Measurements from ENCODE around the gene DIPK1C.
"Not testable (repeated sequence)": the region's sequence is repeated elsewhere in the genome, so short reads cannot be mapped to it uniquely, and the experiment has no call there.

DIPK1C gene

DNA sequence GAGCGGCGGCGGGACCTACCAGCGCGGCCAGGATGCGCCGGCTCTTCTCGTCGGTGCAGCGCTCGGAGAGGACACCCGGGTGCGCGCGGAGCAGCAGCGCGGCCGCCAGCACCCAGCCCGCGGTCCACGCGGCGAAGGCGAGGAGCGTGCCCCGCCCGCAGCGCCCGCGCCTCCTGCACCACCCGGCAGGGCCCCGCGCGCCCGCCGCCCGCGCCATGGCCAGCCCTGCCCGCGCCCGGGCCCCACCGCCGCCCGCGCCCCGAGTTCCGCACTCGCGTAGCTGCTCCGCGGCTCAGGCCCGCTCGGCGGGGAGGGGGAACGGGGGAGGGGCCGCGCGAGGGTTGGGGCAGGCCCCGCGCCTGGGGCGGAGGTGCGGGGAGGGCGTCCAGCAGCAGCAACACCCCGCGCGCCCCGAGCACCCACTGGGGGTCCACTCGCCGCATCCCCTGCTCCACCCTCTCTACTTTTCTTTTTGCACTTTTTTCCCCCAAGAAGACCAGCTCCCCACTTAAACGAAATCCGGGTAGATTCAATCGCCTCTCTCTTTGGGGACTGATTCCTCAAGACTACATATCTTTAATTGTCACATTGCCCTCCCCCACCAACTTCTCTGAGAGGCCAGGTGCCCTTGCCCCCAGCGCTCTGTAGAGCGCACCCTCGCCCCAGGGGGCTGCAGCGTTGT is at the start of gene DIPK1C:
Gene DIPK1C (minus strand): TSS at position 266 of the 682 bp plus-strand sequence. CDS start 49 bp downstream, at position 217.
- no peak for DNase-seq (ENCODE audit: low read depth)

DNA sequence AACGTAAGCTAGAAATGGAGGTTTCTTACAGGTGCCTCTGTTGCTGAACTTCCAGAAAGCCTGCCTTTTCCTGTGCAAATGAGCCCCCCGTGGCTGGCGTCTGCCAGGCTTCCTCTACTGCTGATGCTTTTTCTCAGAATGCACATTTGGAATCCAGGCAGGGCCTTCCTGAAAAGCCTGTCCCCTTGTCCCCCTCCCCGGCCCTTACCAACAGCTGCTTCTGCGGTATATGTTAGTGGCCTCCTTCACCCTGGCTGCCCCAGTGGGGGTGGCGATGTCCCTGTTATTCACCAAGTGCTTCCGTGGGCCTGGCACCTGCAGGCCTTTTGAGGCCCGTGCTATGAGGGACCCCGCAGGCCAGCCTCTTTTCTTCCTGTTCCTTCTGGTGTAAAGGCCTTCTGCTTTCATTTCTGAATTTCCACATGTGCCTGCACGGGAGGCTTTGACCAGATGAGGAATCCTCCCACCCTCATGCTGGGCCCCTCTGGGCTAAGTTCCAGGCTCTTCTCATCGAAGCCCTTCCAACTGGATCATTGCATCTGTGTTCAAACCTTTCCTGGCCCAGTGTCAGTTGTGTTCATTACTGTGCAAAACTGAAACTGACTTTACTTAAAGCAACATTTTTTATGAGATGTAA is 49.5 kb upstream of the DIPK1C start:
- DNase-seq (ENCODE audit: low read depth) = no peak

DNA sequence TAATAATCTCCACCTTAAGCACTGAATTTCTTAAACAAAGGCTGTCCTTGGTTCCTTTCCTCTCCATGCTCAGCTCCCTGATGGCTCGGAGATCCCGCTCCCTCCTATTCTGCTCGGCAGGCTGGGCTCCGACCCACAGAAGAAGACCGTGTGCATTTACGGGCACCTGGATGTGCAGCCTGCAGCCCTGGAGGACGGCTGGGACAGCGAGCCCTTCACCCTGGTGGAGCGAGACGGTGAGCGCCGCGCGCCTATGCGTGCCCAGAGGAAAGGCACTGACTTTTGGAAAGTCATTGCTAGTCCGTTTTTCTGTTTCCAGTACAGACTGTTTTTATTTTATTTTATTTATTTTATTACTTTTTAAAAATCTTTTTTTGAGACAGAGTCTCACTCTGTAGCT is 48.7 kb upstream of the DIPK1C start:
- DNase-seq (ENCODE audit: low read depth) = no peak

DNA sequence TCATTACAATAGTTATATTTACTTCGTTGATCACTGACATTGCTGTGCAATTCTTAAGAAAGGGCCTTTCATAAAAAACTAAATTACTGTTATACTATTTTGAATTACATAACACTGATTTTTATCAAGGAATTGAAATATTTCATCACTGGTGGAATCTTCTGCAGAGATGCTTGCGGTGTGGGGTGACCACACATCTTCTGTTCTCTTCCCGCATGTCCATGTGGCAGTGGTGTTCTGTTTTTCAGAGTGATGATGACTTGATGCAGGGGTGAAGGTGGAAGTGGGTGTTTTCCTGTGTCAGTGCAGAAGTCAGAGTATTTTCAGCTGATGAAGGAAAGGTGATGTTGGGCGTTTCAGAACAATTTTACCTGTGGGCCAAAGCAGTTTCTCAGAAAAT is 46.0 kb upstream of the DIPK1C start:
- DNase-seq (ENCODE audit: low read depth) = no peak

DNA sequence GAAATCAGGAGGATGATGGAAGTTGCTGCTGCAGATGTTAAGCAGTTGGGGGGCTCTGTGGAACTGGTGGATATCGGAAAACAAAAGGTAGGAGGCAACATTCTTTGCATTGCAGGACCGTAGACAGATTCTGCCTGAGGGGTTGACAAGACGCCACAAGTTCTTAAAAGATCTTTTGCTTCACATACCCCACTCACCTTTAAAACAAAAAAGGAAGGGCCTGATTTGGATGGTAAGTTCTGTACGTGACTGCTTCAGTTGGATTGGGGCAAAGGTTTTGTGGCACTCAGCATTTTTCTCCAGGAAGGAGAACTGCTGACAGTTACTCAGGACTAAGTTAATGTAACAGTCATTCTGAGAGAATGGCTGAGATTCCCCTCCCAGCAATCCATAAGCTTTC is 44.3 kb upstream of the DIPK1C start:
- DNase-seq (ENCODE audit: low read depth) = no peak

DNA sequence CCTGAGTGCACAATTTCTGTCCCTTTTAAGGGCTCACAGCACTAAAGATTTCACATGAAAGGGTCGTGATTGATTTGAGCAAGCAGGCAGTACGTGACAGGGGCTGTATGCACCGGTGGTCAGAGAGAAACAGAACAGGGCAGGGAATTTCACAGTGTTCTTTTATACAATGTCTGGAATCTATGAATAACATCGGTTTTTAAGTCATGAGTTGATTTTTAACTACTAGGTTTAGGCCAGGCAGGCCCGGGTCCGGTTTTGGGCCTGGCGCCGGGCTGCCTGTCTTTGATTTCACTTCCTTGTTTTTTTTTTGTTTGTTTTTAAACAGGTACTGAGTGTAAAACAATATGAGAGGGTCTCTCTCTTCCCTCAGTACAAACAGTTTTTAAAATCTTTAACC is 43.7 kb upstream of the DIPK1C start:
- not testable (repeated sequence) for DNase-seq (ENCODE audit: low read depth)

DNA sequence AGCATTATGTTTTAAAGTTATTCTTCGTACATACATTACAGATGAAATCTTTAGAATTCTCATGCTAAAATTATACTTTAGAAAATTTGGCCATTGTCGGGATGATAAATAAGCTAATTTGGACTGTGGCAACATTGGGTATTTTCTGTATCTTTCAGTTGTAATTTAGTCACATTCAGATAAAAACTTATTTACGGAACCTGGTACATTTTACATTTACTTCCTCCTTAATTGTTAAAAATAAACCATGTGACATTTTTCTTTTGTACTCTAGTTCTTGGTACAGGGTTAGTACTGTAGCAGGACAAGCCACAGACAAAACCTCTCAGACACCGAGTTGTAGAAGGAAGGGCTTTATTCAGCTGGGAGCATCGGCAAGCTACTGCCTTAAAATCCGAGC is 43.3 kb upstream of the DIPK1C start:
- no peak for DNase-seq (ENCODE audit: low read depth)

DNA sequence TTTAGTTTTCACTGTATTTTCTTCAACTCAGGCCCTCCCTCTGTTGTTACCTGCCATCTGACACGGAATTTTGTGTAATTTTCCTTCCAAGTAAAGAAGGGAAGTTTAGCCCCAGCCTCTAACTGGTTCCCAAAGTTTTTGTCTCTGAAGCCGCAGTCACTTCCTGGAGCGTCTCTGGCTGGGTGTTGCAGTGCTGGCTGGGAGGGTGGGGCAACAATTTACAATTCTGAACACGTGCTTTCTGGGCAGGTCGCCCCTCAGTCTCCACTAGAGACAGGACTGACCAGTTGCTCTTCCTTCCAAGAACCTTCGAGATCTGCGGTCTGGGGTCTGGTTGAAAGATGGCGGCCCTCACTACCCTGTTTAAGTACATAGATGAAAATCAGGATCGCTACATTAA is 42.5 kb upstream of the DIPK1C start:
- no peak for DNase-seq (ENCODE audit: low read depth)

DNA sequence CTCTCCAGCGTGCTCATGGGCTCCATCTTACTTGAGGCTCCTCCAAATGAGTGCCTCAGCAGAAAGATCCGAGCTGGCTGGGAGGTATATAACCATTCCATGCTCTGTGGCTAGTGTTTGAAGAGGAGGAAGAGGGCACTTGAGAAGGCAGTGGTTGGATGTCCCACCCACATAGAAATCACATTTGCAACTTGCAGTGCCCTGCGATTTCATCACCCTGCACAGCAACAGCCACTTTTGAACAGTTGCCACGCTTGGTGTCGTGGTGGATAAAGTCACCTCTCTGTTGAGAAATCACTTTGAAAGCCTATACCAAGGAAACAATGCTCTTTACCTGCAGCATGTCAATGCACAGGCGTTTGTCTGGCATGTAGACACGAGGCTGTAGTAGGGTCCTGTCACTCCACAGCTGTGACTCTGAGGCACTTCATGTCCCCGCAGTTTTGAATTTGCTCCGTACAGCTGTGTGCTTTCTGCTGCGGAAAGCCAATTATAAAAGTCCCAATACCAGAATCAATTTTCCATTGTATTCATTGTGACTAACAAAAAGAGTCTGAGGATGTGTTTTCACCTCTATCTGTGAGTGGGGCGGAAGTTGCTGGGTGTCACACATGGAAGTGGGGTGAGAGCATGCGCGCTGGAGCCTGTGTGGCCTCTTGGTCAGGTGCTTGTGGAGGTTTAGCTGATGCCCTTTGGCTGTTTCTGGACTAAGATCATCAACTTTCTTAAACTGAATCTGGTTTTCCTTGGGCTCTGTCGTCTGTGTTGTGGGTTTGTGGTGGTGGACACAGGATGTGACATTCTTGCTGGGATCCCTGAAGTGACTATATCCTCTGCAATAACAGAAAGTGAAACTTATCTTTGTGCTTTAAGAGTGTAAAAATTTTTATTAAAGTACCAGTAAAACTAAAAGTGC is 41.9 kb upstream of the DIPK1C start:
- DNase-seq (ENCODE audit: low read depth) = peak; percentile 59

DNA sequence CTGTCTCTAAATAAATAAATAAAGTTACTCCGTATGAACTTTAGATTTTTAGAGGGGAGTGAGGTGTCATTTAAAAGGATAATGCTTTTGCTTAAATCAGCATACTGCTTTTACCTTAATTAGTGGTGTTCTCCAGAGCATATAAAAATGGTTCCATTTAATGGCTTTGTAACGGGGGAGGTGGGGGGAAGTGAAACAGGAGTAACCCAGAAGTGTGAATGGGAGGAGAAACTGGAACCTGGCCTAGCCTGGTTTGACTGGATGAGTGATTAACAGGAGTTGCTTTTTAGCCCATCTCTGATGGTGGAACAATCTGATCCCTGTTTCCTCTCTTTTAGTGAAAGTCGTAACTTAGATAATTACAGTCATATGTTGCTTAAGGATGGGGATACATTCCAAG is 40.7 kb upstream of the DIPK1C start:
- no peak for DNase-seq (ENCODE audit: low read depth)

DNA sequence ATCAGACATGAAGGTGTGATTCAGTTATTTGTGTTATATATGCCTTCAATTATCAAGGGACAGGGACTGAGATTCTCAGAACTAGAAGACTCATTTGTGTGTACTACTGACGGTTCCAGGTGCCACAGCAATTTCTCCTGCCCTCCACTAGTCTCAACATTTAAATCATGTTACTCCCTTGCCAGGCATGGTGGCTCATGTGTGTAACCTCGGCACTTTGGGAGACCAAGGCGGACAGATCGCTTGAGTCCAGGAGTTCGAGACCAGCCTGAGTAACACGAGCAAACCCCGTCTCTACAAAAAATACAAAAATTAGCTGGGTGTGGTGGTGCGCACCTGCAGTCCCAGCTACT is 40.2 kb upstream of the DIPK1C start:
- DNase-seq (ENCODE audit: low read depth) = no peak

DNA sequence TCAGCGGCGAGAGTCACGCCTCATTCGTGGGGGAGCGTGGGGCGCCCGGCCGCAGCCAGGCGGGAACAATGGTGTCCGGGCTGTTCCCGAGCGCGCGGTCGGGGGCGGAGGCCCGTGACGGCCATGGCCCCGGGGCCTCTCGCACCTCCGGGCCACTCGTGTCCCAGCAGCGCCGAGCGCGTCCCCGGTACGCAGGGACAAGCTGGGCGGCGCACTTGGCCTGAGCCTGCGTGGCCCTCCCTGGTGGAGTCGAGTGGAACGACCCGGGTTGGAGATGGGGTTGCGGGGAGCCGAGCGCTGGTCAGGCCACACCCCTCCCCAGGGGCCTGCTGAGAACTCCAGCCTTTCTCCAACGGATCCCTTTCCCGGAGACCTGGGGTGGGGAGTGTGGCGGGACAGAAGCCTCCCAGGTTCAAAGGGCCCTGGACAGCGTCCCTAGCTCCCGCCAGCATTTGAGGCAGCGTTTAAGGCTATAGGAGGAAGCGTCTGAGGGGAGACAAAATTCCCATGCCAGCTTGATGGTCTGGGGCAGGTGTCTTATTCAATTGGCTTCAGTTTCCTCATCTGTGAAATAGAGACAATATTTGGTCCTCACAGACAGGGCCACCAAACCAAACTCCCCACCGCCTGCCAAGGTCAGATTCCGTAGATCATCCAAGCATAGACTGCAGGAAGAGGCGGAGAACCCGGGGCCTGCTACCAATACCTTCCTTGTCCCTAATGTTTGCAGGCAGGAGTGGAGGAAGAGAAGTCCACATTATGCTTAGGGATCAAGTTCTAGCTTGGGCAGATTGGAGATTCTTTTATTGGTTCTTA is 39.6 kb upstream of the DIPK1C start:
- no peak for DNase-seq (ENCODE audit: low read depth)

DNA sequence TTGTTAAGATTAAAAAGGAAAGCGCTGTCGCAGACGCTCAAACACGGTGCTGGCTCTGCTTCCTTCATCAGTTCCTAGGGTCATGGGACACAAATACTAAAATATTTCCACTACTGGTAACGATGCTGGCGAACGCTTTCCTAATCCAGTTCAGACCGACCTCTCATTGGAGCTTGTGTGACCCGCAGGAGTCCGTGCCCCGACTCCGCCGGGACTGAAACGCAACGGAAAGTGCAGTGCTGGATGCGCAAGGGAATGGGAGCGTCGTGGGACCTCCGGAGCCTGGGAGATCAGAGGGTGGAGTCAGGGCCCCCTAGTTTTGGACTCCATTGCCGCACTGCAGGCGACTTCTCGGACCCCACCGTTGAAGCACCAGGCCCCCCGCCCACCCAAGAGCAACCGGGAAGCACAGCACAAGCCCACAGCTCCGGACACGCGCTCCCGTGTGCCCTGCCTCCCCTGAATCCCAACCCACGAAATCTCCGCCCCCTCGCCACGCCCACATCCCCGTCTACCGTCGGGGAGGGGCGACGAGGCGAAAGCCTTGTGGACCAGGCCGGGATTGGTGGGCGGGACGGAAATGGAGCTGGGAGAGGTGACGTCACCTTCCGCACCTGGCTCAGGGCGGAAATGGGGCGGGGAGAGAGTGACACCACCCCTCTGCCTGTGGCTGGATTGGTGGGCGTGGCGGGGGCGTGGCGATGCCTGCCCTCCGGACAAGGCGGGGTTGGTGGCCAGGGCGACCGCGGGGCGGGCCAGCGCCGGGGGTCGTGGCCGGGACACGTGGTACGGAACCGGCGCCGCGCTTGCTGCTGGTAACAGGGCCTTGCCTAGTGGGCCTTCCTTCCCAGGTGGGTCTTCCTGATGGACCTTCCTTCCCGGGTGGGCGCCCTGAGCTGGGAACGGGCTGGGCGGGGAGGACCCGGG is 38.7 kb upstream of the DIPK1C start, which contains the start of gene CNDP2:
Gene CNDP2 (plus strand): TSS at position 783 of the 927 bp plus-strand sequence. CDS start 3,611 bp downstream, outside the sequence.
- peak; percentile 98 for DNase-seq (ENCODE audit: low read depth)

DNA sequence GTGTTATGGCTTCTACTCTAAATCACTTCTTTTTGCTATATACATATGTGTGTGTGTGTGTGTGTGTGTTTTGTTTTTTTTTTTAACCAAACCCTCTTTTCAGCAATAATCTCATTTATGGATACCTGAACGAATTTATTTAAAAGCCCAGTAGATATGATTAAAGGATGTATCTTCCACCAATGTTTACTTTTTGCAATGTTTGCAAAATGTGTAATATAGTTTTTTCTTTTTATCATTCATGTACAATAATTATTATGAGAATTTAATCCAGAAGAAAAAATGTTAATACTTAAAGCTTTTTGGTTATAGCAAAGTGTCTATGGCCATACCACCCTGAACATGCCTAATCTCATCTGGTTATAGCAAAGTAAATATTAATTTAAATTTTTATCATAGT is 37.4 kb upstream of the DIPK1C start:
- no peak for DNase-seq (ENCODE audit: low read depth)

DNA sequence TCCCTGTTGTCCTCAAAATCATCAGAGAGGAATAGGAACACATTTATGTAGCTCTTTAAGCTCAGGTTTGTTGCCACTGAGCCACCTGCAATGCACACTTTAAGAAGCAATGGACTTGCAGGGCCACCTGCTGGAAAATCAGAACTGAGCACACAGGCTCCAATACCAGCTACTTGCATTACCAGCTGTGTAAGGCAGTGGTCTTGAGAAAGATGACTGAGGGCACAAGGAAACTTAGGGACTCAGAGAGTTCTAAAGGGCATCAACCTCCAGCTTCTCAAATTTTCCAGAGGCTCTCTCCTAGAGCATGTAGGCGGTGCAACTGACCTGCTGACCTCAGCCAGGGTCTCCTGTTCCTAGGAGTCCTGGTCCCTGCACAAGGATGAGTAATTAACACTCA is 36.6 kb upstream of the DIPK1C start:
- DNase-seq (ENCODE audit: low read depth) = peak; percentile 24

DNA sequence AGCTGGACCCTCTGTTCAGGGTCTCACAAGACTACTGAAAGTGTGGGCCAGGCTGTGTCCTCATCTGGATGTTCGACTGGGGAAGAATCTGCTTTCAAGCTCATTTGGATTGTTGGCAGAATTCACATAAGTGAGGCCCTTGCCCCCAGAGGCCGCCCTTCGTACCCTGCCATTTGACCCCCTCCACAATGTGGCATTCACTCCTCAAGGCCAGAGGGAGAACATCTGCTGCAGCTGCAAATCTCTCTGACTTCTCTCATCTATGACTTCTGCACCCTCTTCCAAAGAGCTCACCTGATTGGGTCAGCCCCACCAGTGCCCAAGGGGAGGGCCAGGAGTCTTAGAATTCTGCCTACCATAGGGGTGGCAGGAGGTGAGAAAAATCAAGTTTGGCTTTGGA is 35.2 kb upstream of the DIPK1C start:
- no peak for DNase-seq (ENCODE audit: low read depth)

DNA sequence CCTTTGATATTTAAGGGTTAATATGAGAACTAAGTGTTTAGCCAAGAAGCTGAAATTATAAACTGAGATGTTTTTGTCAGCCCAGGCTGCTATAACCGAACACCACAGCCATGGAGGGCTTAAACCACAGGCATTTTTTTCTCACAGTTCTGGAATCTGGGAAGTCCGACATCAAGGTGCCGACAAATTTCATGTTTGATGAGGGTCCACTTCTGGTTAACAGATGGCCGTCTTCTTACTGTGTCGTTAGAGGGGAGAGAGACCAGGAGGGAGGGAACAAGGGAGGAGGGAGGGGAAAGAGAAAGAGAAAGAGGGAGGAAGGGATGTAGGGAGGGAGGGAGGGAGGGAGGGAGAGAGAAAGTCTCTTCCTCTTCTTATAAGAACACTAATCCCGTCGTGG is 32.6 kb upstream of the DIPK1C start:
- DNase-seq (ENCODE audit: low read depth) = no peak

DNA sequence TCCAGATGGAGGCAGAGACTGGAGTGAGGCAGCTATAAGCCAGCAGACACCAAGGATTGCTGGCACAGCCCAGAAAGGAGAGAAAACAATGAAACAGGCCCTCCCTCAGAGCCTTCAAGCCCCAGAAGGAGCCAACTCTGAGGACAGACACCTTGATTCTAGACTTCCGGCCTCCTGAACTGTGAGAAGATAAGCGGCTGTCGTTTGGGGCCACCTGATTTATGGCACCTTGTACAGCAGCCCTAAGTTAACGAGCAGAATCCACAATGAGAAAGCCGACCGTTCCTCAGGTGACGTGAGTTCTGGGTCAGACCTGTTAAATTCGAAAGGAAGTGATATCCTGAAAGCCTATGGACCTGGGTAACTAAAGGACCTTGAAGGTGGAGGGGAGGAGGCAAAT is 31.8 kb upstream of the DIPK1C start:
- no peak for DNase-seq (ENCODE audit: low read depth)

DNA sequence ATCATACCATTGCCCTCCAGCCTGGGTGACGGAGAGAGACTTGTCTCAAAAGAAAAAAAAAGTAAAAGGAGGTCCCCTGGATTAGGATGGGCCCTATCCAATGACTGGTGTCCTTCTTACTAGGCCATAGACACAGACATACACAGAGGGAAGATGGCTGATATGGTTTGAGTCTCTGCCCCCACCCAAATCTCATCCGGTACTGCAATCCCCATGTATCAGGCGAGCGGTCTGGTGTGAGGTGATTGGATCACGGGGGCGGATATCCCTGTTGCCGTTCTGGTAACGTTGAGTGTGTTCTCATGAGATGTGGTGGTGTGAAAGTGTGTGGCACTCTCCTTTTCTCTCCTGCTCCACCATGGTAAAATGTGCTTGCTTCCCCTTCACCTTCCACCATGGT is 31.2 kb upstream of the DIPK1C start:
- no peak for DNase-seq (ENCODE audit: low read depth)

DNA sequence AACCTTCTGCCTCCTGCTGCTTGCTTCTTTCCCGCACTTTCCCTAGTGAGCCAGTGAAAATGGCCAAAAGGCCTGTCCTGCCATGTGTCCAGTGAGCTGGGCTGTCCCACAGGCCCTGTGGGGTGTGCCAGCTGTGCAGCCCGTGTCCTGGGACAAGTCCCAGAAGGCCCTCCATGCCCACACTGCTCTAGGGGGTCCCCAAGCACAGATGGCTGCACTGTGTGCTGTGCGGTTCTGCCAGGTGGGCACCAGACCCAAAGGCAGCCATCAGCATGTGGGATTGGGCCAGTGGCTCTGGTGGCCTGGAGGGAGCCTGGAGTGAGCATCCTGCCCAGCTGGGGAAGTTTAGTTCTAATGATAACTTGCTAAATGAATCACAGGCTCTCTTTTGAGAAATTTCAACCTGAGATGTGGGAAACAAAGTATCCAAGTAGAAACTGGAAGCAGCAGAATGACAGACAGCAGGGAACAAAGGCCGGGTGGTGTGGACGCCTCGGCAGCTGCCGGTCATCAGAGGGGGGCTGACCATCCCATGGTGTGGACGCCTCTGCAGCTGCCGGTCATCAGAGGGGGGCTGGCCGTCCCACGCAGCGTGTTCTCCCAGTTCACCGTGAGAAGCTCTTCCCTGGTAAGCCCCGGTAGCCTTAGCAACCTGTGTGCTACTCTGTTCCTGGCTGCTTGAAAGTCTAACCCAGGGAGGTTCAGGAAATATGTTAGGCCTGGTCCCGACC is 29.2 kb upstream of the DIPK1C start:
- no peak for DNase-seq (ENCODE audit: low read depth)

All from stimulated activated CD8-positive, alpha-beta memory T cell treated with anti-CD3 and anti-CD28 coated beads, Interleukin-15, amount 100 ng/mL, for 1 hour (primary cell).